ENCODE results near the gene HPCA.

The HPCA gene

GRCh38 chr1:32920833-32921232 lies 34.5 kb downstream of the HPCA start:
- no peaks in the 10 kb centered on the region for H3K9me3 Mint-ChIP-seq
- H3K27me3 Mint-ChIP-seq = peaks cover 82% of the 10 kb centered on the region
- no peaks in the 10 kb centered on the region for H3K36me3 Mint-ChIP-seq (ENCODE audit: low read depth)

GRCh38 chr1:32924881-32925344 lies 38.6 kb downstream of the HPCA start:
- no peak for DNase-seq
- no peaks in the 10 kb centered on the region for H3K9me3 Mint-ChIP-seq
- H3K27ac Mint-ChIP-seq = no peak overlapping the region
- peaks cover 17% of the 10 kb centered on the region for H3K4me1 Mint-ChIP-seq (ENCODE audit: low read depth)
- H3K27me3 Mint-ChIP-seq = peaks cover 78% of the 10 kb centered on the region
- H3K4me3 Mint-ChIP-seq = no peak overlapping the region
- no peaks in the 10 kb centered on the region for H3K36me3 Mint-ChIP-seq (ENCODE audit: low read depth)

More at GRCh38 chr1:32920833-32921232, 34.5 kb downstream of the HPCA start:
- no peak overlapping the region for H3K4me3 Mint-ChIP-seq
- H3K4me1 Mint-ChIP-seq (ENCODE audit: low read depth) = peaks cover 19% of the 10 kb centered on the region
- H3K27ac Mint-ChIP-seq = no peak overlapping the region
- no peak for DNase-seq

- no peaks in the 10 kb centered on the region for H3K9me3 Mint-ChIP-seq
- H3K4me3 Mint-ChIP-seq = no peak overlapping the region
- no peaks in the 10 kb centered on the region for H3K36me3 Mint-ChIP-seq (ENCODE audit: low read depth)
- H3K4me1 Mint-ChIP-seq (ENCODE audit: low read depth) = peaks cover 15% of the 10 kb centered on the region
- H3K27ac Mint-ChIP-seq = no peak overlapping the region
- peak; percentile 40 for DNase-seq
- peaks cover 72% of the 10 kb centered on the region for H3K27me3 Mint-ChIP-seq
Observed at GRCh38 chr1:32925403-32926162, 39.3 kb downstream of the HPCA start.

GRCh38 chr1:32926562-32926961 lies 40.3 kb downstream of the HPCA start:
- H3K4me3 Mint-ChIP-seq = no peak overlapping the region

GRCh38 chr1:32927441-32927840 lies 41.1 kb downstream of the HPCA start:
- no peaks in the 10 kb centered on the region for H3K36me3 Mint-ChIP-seq (ENCODE audit: low read depth)
- H3K4me1 Mint-ChIP-seq (ENCODE audit: low read depth) = peaks cover 15% of the 10 kb centered on the region
- H3K4me3 Mint-ChIP-seq = no peak overlapping the region
- H3K27ac Mint-ChIP-seq = no peak overlapping the region
- no peak for DNase-seq
- H3K27me3 Mint-ChIP-seq = peaks cover 54% of the 10 kb centered on the region
- H3K9me3 Mint-ChIP-seq = no peaks in the 10 kb centered on the region

More at GRCh38 chr1:32926562-32926961, 40.3 kb downstream of the HPCA start:
- Mint-ChIP-seq H3K9me3 (no peaks in the 10 kb centered on the region), H3K27ac (no peak overlapping the region), H3K36me3 (ENCODE audit: low read depth) (no peaks in the 10 kb centered on the region), H3K27me3 (peaks cover 63% of the 10 kb centered on the region), H3K4me1 (ENCODE audit: low read depth) (peaks cover 15% of the 10 kb centered on the region)
- no peak for DNase-seq

GRCh38 chr1:32928285-32928684 lies 42.0 kb downstream of the HPCA start:
- no peaks in the 10 kb centered on the region for H3K9me3 Mint-ChIP-seq
- H3K4me1 Mint-ChIP-seq (ENCODE audit: low read depth) = peaks cover 15% of the 10 kb centered on the region
- no peak overlapping the region for H3K4me3 Mint-ChIP-seq
- no peak overlapping the region for H3K27ac Mint-ChIP-seq
- no peaks in the 10 kb centered on the region for H3K36me3 Mint-ChIP-seq (ENCODE audit: low read depth)
- no peak for DNase-seq
- peaks cover 45% of the 10 kb centered on the region for H3K27me3 Mint-ChIP-seq

GRCh38 chr1:32928715-32929114 lies 42.4 kb downstream of the HPCA start:
- Mint-ChIP-seq H3K27ac (no peak overlapping the region), H3K4me1 (ENCODE audit: low read depth) (peaks cover 15% of the 10 kb centered on the region), H3K36me3 (ENCODE audit: low read depth) (no peaks in the 10 kb centered on the region), H3K27me3 (peaks cover 41% of the 10 kb centered on the region), H3K9me3 (no peaks in the 10 kb centered on the region), H3K4me3 (no peak overlapping the region)
- no peak for DNase-seq

- H3K4me3 Mint-ChIP-seq = no peak overlapping the region
- H3K4me1 Mint-ChIP-seq (ENCODE audit: low read depth) = peaks cover 15% of the 10 kb centered on the region
- peaks cover 35% of the 10 kb centered on the region for H3K27me3 Mint-ChIP-seq
- H3K36me3 Mint-ChIP-seq (ENCODE audit: low read depth) = peaks cover 3% of the 10 kb centered on the region
- no peak overlapping the region for H3K27ac Mint-ChIP-seq
- no peaks in the 10 kb centered on the region for H3K9me3 Mint-ChIP-seq
- no peak for DNase-seq
Observed at GRCh38 chr1:32929366-32929765, 43.1 kb downstream of the HPCA start.

- H3K27me3 Mint-ChIP-seq = peaks cover 13% of the 10 kb centered on the region
- peaks cover 6% of the 10 kb centered on the region for H3K4me1 Mint-ChIP-seq (ENCODE audit: low read depth)
- no peak overlapping the region for H3K27ac Mint-ChIP-seq
- H3K4me3 Mint-ChIP-seq = no peak overlapping the region
- DNase-seq = no peak
- H3K36me3 Mint-ChIP-seq (ENCODE audit: low read depth) = peaks cover 18% of the 10 kb centered on the region
- H3K9me3 Mint-ChIP-seq = no peaks in the 10 kb centered on the region
Observed at GRCh38 chr1:32931760-32932159, 45.5 kb downstream of the HPCA start.

- Mint-ChIP-seq H3K27ac (no peak overlapping the region), H3K4me3 (no peak overlapping the region), H3K4me1 (ENCODE audit: low read depth) (peaks cover 16% of the 10 kb centered on the region), H3K36me3 (ENCODE audit: low read depth) (peaks cover 38% of the 10 kb centered on the region), H3K9me3 (no peaks in the 10 kb centered on the region), H3K27me3 (no peaks in the 10 kb centered on the region)
- no peak for DNase-seq
Observed at GRCh38 chr1:32933742-32934322, 47.5 kb downstream of the HPCA start.

GRCh38 chr1:32934535-32934934 lies 48.2 kb downstream of the HPCA start:
- Mint-ChIP-seq H3K36me3 (ENCODE audit: low read depth) (peaks cover 41% of the 10 kb centered on the region), H3K27ac (no peak overlapping the region), H3K27me3 (no peaks in the 10 kb centered on the region), H3K9me3 (no peaks in the 10 kb centered on the region), H3K4me1 (ENCODE audit: low read depth) (peaks cover 21% of the 10 kb centered on the region), H3K4me3 (no peak overlapping the region)
- no peak for DNase-seq

- H3K27ac Mint-ChIP-seq = peak overlapping the region; percentile 27
- H3K27me3 Mint-ChIP-seq = no peaks in the 10 kb centered on the region
- no peaks in the 10 kb centered on the region for H3K9me3 Mint-ChIP-seq
- H3K4me1 Mint-ChIP-seq (ENCODE audit: low read depth) = peaks cover 33% of the 10 kb centered on the region
- DNase-seq = no peak
- H3K36me3 Mint-ChIP-seq (ENCODE audit: low read depth) = peaks cover 66% of the 10 kb centered on the region
- no peak overlapping the region for H3K4me3 Mint-ChIP-seq
Observed at GRCh38 chr1:32937061-32937460, 50.8 kb downstream of the HPCA start.

GRCh38 chr1:32939655-32940371 lies 53.5 kb downstream of the HPCA start:
- H3K27ac Mint-ChIP-seq = peak overlapping the region; percentile 79
- no peak overlapping the region for H3K4me3 Mint-ChIP-seq
- no peaks in the 10 kb centered on the region for H3K27me3 Mint-ChIP-seq
- peaks cover 89% of the 10 kb centered on the region for H3K36me3 Mint-ChIP-seq (ENCODE audit: low read depth)
- H3K9me3 Mint-ChIP-seq = no peaks in the 10 kb centered on the region
- peaks cover 40% of the 10 kb centered on the region for H3K4me1 Mint-ChIP-seq (ENCODE audit: low read depth)
- no peak for DNase-seq

GRCh38 chr1:32944180-32944579 lies 57.9 kb downstream of the HPCA start:
- Mint-ChIP-seq H3K9me3 (no peaks in the 10 kb centered on the region), H3K27ac (no peak overlapping the region), H3K4me3 (no peak overlapping the region), H3K4me1 (ENCODE audit: low read depth) (peaks cover 36% of the 10 kb centered on the region), H3K27me3 (no peaks in the 10 kb centered on the region), H3K36me3 (ENCODE audit: low read depth) (peaks cover 94% of the 10 kb centered on the region)
- no peak for DNase-seq

Data from activated T-cell treated with anti-CD3 and anti-CD28 coated beads, Interleukin-2, amount 50 U/mL, for 24 hours (primary cell).